PC-3 (cell line): Measurements from ENCODE around the gene SMARCD3. TPM values are rescaled to one million over a fixed set of nuclear protein-coding genes. Genes with fewer than 3 reads are reported as not detected.

Experiments
- ATAC-seq: fragments of 200-7000 bp; cut with Tn5 transposase; 2 replicates; pipeline ENCODE4 v1.9.1; 2020; ENCODE audit warnings: mild to moderate bottlenecking, moderate library complexity
- BruUV-seq: library from RNA; stranded (reverse); fragments of 400-500 nt; replicated peaks from 2 replicates; lab custom pipeline; 2021; lab: Mats Ljungman, UMichigan
- CTCF ChIA-PET: fragments of 300-600 bp; sonication (Branson Sonifier 250); formaldehyde crosslinking; loops from one replicate; lab custom pipeline; 2022; ENCODE audit warnings: antibody characterized with exemption; lab: Charles Lee
- POLR2A ChIA-PET: fragments of 300-600 bp; sonication (Branson Sonifier 250); formaldehyde crosslinking; loops from one replicate; lab custom pipeline; 2022; ENCODE audit warnings: antibody characterized with exemption; ENCODE audit not compliant: unreplicated experiment; lab: Charles Lee
- DNase-seq: peaks from one replicate; pipeline ENCODE4 v3.0.0-alpha.2; 2015
- H2AFZ ChIP-seq: fragments of 300-600 bp; sonication (generic); 2 replicates; pipeline ENCODE4 v1.6.0; 2016; ENCODE audit warnings: antibody characterized with exemption, low read length
- H3F3A ChIP-seq: fragments of 300-600 bp; sonication (generic); one replicate; pipeline ENCODE4 v1.6.0; 2017; ENCODE audit warnings: antibody characterized with exemption, low read length, control low read depth, mild to moderate bottlenecking; ENCODE audit not compliant: unreplicated experiment
- H3K27ac ChIP-seq: fragments of 300-600 bp; sonication (generic); 2 replicates; pipeline ENCODE4 v1.5.1; 2016; ENCODE audit warnings: mild to moderate bottlenecking, low read length
- H3K27me3 ChIP-seq: fragments of 300-600 bp; sonication (generic); 2 replicates; pipeline ENCODE4 v1.6.1; 2016; ENCODE audit warnings: low read length, mixed read lengths
- H3K36me3 ChIP-seq: fragments of 300-600 bp; sonication (generic); 2 replicates; pipeline ENCODE4 v1.6.1; 2016; ENCODE audit warnings: low read depth, mixed run types, low read length, mixed read lengths
- H3K4me1 ChIP-seq: fragments of 300-600 bp; sonication (generic); 2 replicates; pipeline ENCODE4 v1.5.1; 2016; ENCODE audit warnings: low read length; ENCODE audit not compliant: insufficient read depth
- H3K4me2 ChIP-seq: fragments of 300-600 bp; sonication (generic); 2 replicates; pipeline ENCODE4 v1.6.0; 2016; ENCODE audit warnings: low read length
- H3K4me3 ChIP-seq: fragments of 300-600 bp; sonication (generic); 2 replicates; pipeline ENCODE4 v1.5.1; 2016; ENCODE audit warnings: mild to moderate bottlenecking, low read length, mixed read lengths
- H3K79me2 ChIP-seq: fragments of 300-600 bp; sonication (generic); 2 replicates; pipeline ENCODE4 v1.6.1; 2017; ENCODE audit warnings: low read length, mixed read lengths
- H3K9ac ChIP-seq: fragments of 300-600 bp; sonication (generic); 2 replicates; pipeline ENCODE4 v1.6.0; 2016; ENCODE audit warnings: mild to moderate bottlenecking, low read length
- H3K9me2 ChIP-seq: fragments of 300-600 bp; sonication (generic); replicated peaks from 2 replicates; pipeline ENCODE4 v1.6.1; 2016; ENCODE audit warnings: mixed run types, low read length, mixed read lengths
- H3K9me3 ChIP-seq: fragments of 300-600 bp; sonication (generic); 2 replicates; pipeline ENCODE4 v1.6.1; 2016; ENCODE audit warnings: low read length, mixed read lengths
- H4K20me1 ChIP-seq: fragments of 300-600 bp; sonication (generic); 2 replicates; pipeline ENCODE4 v1.6.1; 2016; ENCODE audit warnings: low read length, mixed read lengths
- CTCF ChIP-seq: fragments of 300-600 bp; sonication (generic); conservative IDR thresholded peaks from 2 replicates; pipeline ENCODE4 v1.5.1; 2017; ENCODE audit warnings: antibody characterized with exemption, low read depth, mild to moderate bottlenecking, low read length
- EZH2 ChIP-seq: fragments of 300-600 bp; sonication (generic); IDR thresholded peaks from one replicate; pipeline ENCODE4 v1.6.1; 2017; ENCODE audit warnings: antibody characterized with exemption, mild to moderate bottlenecking, low read length; ENCODE audit not compliant: unreplicated experiment
- EZH2phosphoT487 ChIP-seq: fragments of 300-600 bp; sonication (generic); IDR thresholded peaks from 2 replicates; pipeline ENCODE4 v1.6.1; 2018; ENCODE audit warnings: mild to moderate bottlenecking, antibody characterized with exemption, low read length, borderline replicate concordance
- intact Hi-C: fragments of 100-400 bp; cut with micrococcal nuclease; formaldehyde crosslinking; loops from 2 replicates; pipeline ENCODE4 v1.9.0; 2023
- total RNA-seq: library from RNA; depleted of rRNA; stranded (reverse); fragments of >200 nt; gene quantifications from 2 replicates; pipeline ENCODE4 v1.2.3, GENCODE V29; 2014

Gene SMARCD3
- total RNA-seq, 1 experiment from 2014 or later = 9.1 TPM

GRCh38 chr7:151274936-151275812 is 26.7 kb upstream of the SMARCD3 start:
- Histone ChIP-seq H3K27ac (no peak overlapping the region), H3F3A (no peaks in the 10 kb centered on the region), H3K36me3 (no peaks in the 10 kb centered on the region), H3K27me3 (no peaks in the 10 kb centered on the region), H3K9ac (no peak overlapping the region), H3K79me2 (no peaks in the 10 kb centered on the region), H3K4me2 (no peak overlapping the region), H3K4me3 (no peak overlapping the region), H3K9me3 (no peaks in the 10 kb centered on the region), H3K9me2 (no peaks in the 10 kb centered on the region), H4K20me1 (no peaks in the 10 kb centered on the region), H2AFZ (no peak overlapping the region), H3K4me1 (no peaks in the 10 kb centered on the region; the same call in 1 of the 2 replicates)
- no peak for ATAC-seq
- ChIA-PET CTCF (no interaction called here), POLR2A (no interaction called here)
- intact Hi-C loops = no loop called here
- BruUV-seq = no TSS peak
- no peak for TF ChIP-seq EZH2
- no peak for TF ChIP-seq EZH2phosphoT487
- TF ChIP-seq CTCF = no peak
- no peak for DNase-seq

- no peak overlapping the region for H3K4me2 ChIP-seq
- ATAC-seq = no peak
- intact Hi-C loops = no loop called here
- ChIA-PET POLR2A (no interaction called here), CTCF (no interaction called here)
- no peak overlapping the region for H3K9ac ChIP-seq
- no peak overlapping the region for H3K27ac ChIP-seq
- H3K27me3 ChIP-seq = no peaks in the 10 kb centered on the region
- H4K20me1 ChIP-seq = no peaks in the 10 kb centered on the region
- H3K36me3 ChIP-seq = no peaks in the 10 kb centered on the region
- H3K9me2 ChIP-seq = no peaks in the 10 kb centered on the region
- no peak for TF ChIP-seq EZH2phosphoT487
- no peak for TF ChIP-seq EZH2
- TF ChIP-seq CTCF = no peak
- no peaks in the 10 kb centered on the region for H3F3A ChIP-seq
- H3K4me3 ChIP-seq = no peak overlapping the region
- no peak for DNase-seq
- no peaks in the 10 kb centered on the region for H3K79me2 ChIP-seq
- H2AFZ ChIP-seq = no peak overlapping the region
- H3K4me1 ChIP-seq = no peaks in the 10 kb centered on the region; the same call in 1 of the 2 replicates
- BruUV-seq = TSS peak; percentile 14
- H3K9me3 ChIP-seq = no peaks in the 10 kb centered on the region
Observed at GRCh38 chr7:151274396-151274795, 25.9 kb upstream of the SMARCD3 start.
